Activated CD4-positive, alpha-beta T cell treated with anti-CD3 and anti-CD28 coated beads for 48 hours (primary cell): ENCODE data around the gene PPP3R1.
A peak's percentile ranks its signal among the peaks of the same experiment; 100 is the strongest.

Source experiments
- DNase-seq: peaks from one replicate; pipeline ENCODE4 v3.0.0-alpha.2; 2020

PPP3R1 gene

DNA sequence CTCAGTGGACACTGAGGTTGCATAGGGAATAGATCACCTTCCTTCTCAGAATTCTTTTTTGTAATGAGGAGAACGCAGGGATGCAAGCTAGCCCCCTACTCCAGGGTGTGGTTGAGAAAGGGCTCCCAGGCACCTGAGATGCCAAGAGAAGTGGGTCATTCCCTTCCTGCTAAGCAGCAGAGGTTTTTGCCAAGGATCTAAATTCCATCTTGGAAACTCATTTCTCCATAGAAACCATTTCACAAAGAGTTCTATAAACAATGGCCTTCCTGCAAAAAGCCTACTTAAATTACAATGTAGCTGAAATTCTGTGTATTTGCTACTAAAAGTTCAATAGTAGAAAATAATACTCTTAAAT lies 3.7 kb upstream of the PPP3R1 start:
- no peak for DNase-seq

DNA sequence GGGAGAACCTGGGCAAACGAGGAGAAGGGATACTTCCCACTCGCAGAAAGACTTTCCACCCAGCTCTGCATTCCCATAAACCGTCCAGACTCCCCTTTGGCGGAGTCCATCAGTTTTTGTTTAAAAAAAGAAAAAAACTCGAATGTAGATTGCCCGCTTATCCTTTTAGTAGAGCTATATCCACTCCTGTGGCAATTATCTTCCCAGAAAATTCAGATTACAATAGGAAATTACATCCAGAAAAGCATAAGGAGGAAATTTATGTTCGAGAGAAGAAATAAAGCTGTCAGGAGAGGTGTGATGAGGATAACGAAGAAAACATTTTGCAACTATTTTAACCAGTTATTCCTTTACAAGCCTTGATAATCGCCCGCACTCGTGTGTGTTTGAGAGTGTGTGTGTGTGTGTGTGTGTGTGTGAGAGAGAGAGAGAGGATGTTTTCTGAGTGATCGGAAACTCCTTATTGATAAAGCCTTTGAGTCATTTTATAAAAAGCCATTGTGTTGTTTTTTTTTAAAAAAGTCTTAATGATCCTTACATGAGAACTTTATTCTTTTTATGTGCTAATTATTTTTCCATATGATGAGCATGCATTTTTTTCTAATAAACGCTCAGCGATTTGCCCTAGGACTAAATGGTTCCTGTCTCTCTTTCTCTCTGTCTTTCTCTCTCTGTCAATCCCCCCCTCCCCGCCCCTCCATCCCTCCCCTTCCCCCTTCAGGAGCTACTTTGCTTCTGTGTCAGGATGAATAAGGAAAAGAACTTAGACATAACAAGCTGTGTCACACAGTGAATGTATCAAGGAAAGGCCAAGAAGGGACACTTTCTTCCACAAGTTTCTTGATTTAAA lies 1.1 kb upstream of the PPP3R1 start:
- DNase-seq, result peak; percentile 23

DNA sequence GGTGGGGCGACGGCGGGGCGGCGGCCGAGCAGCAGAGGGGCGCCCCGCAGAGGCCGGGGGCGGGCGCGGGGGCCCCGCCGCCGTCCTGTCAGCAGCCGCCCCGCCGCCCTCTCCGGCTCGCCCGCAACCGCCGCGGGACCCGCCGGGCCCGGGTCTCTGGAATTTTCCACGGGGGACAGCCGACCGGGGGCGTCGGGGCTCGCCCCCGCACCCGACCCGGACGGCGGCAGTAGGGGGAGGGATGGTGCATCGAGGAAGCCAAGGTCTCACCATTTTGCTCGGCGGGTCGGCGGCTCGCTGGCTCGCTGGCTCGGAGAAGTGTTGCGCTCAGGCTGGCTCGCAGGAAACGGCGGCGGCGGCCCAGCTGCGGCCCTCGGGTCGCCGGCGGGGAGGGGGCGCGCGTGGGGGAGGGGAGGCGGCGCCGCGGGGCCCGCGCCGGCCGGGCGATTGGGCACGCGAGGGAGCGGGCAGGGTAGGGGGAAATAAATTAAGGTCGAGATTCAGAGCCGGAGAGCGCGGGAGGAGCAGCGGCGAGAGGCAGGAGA lies 405 bp downstream of the PPP3R1 start:
- peak; percentile 49 for DNase-seq

DNA sequence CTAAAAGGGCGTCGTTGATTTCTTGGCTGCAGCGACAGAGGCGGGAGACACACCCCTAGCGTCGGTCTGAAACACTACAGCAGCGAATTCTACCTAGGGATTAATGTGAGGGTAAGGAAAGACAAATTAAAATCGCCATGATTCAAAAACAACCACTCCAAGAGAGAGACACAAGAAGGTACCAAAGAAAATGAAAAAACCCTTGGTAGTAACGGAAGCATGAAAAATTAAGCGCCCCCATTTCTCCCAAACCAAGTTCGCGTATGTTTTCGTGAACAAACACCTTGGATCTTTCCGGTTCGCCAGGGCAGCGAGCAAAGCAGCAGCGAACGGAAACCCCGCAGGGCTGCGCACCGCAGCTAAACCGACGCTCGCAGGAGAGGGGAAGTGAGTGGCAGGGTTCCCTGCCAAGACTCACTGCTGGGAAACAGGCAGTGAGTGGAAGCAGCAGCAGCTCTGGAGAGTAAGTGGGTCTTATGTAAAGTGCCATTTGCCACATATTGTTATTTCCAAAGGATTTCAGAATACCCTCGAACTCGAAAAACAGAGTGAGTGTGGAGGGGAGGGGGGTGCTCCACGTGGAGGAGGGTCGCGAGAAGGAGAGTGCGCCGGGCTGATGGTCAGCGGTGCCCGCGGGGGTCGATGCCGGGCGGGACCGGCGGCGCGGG lies 1.0 kb downstream of the PPP3R1 start:
- DNase-seq, result peak; percentile 82

DNA sequence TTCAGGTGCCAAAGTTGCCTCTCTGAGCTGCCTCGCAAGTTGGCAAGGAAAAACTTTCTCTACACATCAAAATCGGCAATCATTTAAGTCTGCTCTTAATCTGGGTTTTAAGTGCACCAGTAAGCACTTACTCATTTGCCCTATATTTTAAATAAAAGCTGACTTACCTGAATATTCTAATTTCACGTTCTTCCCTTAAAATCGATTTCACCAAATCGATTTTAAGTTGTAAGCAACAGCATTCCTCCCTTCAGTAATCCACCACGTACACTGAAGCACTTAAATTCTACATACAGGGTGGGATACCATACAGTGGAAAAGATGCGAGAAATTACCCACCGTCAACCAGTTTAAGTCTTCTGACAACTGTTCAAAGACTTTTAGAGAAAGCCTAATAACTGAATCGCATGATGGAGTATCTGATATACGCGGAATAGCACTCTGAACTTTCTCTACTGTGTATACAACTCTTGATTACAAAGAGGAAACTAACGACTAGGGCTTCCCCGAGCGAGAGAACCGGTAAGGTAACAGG lies 1.6 kb downstream of the PPP3R1 start:
- DNase-seq, result no peak

DNA sequence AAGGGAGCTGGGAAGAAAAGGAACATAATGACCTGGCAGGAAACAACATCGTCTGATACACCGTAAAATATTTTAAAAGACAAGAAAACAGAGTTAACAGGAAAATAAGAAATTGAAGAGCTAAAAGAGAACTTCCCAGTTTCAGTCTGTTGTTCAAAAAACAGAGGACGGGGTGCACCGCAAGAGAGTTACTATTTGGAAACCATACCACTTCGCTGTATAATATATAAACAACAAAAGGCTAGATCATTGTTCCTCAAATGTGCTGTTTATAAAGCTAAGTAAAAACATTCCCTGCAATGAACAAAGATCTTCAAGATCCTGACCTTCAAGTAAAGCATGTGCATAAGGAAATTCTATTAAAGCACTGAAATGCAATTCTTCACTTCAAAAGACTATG lies 2.1 kb downstream of the PPP3R1 start:
- DNase-seq, result no peak

DNA sequence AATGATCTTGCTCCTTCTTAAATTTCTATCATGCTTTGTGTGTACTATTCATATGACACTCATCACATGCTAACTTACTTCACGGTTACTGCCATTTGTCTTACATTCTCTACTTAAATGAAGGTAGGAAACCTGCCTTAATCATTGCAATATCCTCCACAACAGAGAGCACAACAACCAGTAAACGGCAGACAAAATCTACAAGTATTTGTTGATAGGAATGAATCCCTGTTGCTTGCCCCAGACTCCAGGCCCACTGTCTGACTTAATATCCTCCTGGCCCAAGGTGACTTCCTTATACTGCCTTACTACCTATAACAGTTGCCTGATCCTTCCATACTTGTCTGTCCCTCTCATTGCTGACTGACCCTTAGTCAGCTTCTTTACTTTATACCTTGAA lies 3.5 kb downstream of the PPP3R1 start:
- DNase-seq, result no peak

DNA sequence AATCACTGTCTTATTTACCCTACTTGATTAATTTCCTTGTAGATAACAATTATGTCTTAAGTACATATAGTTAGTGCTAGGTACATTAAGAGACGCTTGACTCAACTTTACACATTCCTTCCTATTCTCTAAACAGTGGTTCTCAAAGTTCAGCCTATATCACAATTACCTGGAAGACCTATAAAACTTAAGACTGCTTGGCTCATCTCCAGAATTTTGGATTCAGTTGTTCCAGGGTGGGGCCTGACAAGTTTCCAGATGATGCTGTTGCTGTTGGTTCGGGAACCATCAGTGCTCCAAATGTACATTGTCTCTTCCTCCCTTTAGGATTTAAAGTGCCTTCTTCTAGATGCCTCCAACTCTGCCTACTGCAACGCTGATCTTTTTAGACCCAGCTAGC lies 4.0 kb downstream of the PPP3R1 start:
- DNase-seq, result no peak

DNA sequence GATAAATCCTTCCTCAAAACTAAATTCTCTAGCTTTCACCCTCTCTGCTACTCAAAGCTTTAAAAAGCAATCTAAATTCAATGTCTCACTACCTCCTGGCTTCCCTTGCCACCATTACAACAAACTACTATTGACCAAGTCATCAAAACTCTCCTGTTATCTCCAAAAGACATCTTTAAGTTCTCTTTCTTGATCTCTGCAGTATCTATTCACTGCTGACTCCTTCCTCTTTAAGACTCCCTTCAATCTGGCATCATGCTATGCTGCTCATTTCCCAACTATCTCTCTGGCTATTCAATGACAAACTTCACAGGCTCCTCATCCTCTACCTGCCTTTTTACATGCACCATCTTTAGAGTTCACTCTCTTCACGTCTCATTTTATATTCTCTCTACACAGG lies 5.9 kb downstream of the PPP3R1 start:
- no peak for DNase-seq

DNA sequence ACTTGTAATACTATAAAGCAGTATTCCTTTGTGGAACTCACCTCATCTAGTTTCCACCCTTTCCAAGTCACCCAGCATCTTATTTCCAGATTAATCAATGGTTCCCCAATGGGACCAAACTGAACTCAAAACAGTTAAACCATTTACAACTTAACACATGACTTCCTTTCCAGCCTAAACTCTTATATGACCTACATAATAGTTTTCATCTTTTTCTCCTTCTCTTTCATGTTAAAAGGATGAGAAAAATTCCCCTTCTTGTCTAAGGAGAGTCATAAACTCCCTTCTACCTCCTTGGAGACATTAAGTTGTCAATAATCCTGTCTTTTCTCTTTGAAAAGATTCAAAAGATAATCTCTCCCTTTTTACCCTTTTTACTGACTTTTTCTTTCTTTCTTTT lies 6.7 kb downstream of the PPP3R1 start:
- no peak for DNase-seq

DNA sequence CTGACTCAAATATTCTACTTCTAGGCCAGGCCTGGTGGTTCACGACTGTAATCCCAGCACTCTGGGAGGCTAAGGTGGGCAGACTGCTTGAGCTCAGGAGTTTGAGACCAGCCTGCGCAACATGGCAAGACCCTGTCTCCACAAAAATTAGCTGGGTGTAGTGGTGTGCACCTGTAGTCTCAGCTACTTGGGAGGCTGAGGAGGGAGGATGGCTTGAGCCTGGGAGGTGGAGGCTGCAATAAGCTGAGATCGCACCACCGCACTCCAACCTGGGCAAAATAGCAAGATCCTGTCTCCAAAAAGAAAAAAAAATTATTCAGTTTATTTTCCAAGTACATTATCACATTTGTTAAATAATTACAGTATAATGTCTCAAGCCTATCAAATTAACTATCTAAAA lies 7.3 kb downstream of the PPP3R1 start:
- no peak for DNase-seq

DNA sequence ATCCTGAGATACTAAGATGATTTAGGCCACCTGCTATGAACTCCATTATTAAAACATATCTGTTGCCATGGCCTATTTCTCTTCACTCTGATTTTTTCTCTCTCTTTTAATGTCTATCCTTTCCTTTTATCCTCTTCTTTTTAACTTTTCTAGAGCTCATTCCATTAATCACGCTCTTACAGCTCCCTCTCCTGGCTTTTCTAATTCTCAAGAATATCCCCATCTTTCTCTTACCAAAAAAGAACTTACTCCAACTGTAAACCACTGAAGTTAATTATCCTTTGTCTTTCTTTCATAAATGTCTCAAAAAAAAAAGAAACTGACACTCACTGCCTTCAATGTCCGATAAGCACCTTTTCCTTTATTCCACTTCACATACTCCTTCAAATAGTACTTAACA lies 7.9 kb downstream of the PPP3R1 start:
- no peak for DNase-seq

DNA sequence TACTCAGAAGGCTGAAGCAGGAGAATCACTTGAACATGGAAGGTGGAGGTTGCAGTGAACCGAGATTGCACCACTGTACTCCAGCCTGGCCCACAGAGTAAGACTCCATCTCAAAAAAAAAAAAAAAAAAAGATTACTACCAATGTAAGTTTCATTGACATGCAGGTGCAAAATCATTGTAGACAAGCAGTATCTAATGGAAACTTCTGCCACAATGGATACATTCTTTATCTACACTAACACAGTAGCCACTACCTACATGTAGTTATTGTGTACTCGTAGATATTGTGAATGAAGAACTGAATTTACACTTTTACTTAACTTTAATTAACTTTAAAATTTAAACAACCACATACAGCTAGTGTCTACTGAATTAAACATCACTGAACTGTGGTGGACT lies 10.6 kb downstream of the PPP3R1 start:
- no peak for DNase-seq

DNA sequence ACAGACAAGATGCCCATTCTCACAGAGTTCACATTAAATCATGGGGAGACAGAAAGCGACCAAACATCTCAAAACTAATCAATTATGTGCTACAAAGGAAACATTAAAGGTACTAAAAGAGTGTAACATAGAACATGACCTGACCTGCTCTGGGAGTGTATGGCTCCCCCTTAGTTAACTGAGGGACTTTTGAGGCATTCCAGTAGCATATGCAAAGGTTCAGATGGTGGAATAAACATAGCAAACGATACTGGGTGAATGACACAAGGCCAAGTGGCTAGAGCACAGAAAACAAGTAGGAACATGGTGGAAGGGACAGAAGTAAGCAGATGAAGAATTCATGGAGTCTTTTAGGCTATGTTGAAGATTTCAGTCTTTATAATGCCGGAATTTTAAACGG lies 11.9 kb downstream of the PPP3R1 start:
- DNase-seq, result no peak

DNA sequence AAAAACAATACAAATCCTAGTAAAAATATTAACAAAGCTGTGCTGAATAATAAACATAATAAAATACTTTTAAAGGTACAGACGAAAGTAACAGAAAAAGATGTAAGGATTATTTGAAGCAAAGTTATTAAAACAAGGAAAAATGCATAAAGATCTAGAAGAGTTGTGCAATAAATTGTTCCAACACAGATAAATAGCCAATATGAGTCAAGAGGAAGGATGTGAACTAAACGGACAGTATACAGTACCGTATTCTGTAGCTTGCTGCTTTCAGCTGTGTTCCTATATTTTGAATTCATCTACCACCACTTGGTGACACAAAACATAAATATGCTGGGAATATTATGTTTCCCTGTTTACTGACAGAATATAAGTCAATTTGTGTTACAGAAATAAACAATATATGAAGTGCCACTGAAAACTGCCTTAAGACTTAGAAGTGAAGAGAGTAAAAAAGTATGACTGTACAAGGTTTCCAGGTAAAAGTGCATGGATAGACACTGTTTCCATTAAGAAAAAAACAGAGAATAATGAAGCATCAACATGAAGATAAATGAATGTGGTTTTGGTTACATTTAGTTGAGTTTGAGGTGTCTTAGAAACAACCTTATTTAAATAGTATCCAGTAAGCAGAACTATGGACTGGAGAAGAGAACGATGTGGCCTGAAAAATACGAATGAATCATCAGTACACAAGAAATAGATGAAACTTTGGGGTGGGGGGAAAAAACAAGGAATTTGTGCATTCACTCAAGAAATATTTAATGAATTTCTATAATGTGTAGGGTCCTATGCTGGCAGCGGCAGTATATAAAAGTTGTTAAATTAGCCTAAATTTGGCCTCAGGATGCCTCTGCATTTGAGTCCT lies 13.1 kb downstream of the PPP3R1 start:
- DNase-seq, result no peak

DNA sequence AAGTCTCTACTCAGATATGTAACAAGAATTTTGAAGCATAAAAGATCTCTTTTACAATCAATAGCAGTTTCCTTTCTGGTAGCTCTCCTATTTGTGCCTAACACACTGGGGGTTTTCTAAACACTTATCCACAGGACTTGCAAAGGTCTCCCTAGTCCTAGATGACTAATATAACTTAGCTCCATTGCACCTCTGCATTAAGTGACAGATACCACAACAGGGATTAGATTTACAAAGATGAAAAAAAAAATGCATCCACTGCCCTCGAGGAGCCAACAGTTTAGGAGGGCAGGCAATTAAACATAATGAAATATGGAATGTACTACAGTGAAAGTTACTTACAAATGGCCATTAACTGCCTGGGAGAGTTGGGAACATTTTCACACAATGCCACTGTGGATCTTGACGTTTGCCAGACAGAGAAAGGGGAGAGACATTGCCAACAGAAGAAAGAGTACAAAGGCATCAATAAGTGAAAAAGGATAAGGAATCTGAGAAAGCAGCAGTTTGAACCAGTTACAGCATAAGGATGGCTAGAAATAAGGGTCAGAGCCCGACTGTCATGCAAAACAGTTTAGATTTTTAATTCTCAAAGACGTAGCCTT lies 14.3 kb downstream of the PPP3R1 start:
- no peak for DNase-seq

DNA sequence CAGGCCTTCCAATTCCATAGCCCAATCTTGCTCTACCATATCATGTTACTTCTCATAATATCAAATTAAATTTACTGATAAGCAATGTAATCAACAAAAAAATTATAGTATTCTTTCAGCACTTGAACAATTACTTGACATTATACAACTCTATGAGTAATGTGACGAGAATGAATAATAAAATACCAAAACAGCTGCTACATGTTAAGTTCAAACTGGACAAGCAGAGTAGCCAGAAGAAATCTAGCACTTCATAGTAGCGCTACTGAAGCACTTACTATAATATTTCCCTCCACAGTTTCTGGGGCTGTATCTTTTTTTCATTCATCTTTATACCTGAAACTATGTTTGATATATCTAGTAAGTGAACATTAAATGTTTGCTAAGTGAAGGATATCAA lies 14.9 kb downstream of the PPP3R1 start:
- DNase-seq, result no peak

DNA sequence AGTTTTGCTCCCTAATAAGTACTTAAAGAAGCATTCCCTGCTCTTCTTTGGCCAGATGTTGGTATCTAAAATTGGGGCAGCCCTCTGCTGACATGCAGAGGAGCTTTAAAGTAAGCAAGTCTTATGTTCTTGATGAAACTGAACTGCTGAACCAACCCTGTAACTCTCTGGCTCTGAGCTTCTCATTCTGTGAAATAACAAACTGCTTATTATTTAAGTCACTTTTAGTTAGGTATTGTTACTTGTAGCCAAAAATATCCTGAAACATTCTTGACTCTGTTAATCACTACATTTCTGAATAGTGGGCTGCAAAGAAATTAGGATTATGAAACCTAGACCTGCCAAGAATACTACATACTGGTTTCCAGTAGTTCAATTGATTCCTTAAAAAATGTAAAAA lies 15.5 kb downstream of the PPP3R1 start:
- DNase-seq, result no peak

DNA sequence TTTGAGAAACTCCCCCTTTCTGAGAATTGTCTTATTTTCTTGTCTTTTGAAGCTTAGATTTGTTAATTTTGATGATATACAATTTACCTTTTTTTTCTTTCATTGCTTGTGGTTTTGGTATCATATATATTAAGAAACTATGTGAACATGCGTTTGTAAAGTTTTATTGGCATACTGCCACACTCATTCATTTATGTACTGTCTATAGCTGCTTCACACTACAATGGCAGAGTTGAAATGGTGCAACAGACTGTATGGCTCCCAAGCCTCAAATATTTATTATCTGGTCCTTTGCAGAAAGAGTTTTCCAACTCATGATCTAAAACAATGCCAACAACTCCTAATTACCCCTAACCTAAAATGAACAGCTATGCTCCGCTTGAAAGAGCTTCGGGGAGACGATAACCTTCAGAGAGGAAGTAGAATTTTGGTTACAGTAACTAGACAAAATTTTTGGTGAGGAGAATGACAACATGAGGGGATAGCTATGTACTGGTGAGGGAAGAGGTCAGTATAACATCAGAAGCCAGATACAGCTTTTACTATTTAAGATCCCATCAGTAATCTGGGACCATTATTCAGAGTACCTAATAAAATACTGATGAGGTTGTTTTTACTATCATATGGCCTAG lies 16.1 kb downstream of the PPP3R1 start:
- DNase-seq, result no peak

DNA sequence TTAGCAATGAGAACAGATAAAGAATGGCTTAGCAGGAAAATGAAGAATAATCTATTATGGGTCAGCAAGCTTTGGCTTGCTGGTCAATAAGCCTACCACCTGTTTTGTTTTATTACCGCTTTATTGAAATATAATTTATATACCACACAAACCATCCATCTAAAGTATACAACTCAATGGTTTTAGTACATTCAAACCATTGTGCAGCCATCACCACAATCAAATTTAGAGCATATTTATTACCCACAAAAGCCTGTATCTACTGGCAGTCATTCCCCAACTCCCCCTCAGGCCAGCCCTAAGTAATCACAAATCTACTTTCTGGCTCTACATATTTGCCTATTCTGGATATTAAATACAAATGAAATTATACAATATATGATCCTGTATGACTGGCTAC lies 17.2 kb downstream of the PPP3R1 start:
- DNase-seq, result no peak

DNA sequence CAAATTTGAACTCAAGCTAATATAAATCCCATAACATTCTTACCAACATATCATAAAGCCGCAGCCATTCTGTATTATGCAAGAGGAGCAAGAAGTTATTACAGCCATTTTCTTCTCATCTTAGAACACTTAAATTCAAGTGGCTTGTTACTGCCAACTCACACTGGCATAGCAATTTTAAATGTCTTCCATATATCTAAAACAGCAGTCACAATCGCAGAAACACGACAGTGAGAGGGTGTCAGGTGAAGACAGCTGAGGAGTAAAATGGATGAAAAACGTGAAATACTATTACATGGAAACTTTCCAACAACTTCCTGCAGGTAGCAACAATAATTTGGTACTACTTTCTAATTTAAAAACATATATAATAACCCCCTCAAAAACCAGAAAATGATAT lies 17.9 kb downstream of the PPP3R1 start:
- DNase-seq, result no peak

DNA sequence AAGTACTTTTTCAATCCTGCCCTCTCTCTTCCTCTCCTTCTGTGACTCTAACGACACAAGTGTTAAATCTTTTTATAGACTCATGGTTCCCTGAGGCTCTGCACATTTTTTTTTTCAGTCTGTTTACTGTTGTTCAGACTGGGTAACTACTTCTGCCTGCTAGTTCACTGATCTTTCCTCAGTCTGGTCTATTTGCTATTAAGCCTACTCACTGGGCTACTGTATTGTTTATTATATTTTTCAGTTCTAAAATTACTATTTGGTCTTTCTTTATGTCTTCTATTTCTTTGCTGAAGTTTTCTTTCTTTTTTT lies 21.3 kb downstream of the PPP3R1 start:
- DNase-seq, result no peak
